Activated naive CD8-positive, alpha-beta T cell treated with anti-CD3 and anti-CD28 coated beads, Interleukin-2, amount 10 ng/mL, durations not matched to agents 7 days and 5 days (primary cell): ENCODE data around the gene BCAR1. TPM values are rescaled to one million over a fixed set of nuclear protein-coding genes. Genes with fewer than 3 reads are reported as not detected.

Experiments used
- ATAC-seq: fragments of 150-1000 bp; cut with Tn5 transposase; one replicate; pipeline ENCODE4 v1.10.0; 2021; ENCODE audit warnings: low read depth, moderate library complexity
- POLR2A ChIA-PET: fragments of 350-600 bp; sonication (Branson Sonifier 250); formaldehyde crosslinking; loops from one replicate; lab custom pipeline; 2021; ENCODE audit warnings: antibody characterized with exemption; lab: Charles Lee
- DNase-seq: peaks from one replicate; pipeline ENCODE4 v3.0.0; 2021
- H3K27ac Mint-ChIP-seq: one replicate; pipeline ENCODE4 v1.8.0; 2022; ENCODE audit warnings: mild to moderate bottlenecking, mixed read lengths
- H3K27me3 Mint-ChIP-seq: one replicate; pipeline ENCODE4 v1.8.0; 2022; ENCODE audit warnings: mild to moderate bottlenecking, moderate library complexity, mixed read lengths
- H3K36me3 Mint-ChIP-seq: one replicate; pipeline ENCODE4 v1.8.0; 2021; ENCODE audit warnings: mild to moderate bottlenecking, mixed read lengths
- H3K4me1 Mint-ChIP-seq: one replicate; pipeline ENCODE4 v1.8.0; 2021; ENCODE audit warnings: mixed read lengths
- H3K4me3 Mint-ChIP-seq: one replicate; pipeline ENCODE4 v1.8.0; 2022; ENCODE audit warnings: mild to moderate bottlenecking, moderate library complexity, mixed read lengths
- H3K9me3 Mint-ChIP-seq: one replicate; pipeline ENCODE4 v1.8.0; 2021; ENCODE audit warnings: mixed read lengths
- total RNA-seq, 2 experiments: library from RNA; stranded (reverse); gene quantifications; one replicate each; pipeline ENCODE4 v1.2.3, GENCODE V29; 2021

Gene BCAR1
- total RNA-seq, 2 experiments from 2014 or later, result not detected

DNA sequence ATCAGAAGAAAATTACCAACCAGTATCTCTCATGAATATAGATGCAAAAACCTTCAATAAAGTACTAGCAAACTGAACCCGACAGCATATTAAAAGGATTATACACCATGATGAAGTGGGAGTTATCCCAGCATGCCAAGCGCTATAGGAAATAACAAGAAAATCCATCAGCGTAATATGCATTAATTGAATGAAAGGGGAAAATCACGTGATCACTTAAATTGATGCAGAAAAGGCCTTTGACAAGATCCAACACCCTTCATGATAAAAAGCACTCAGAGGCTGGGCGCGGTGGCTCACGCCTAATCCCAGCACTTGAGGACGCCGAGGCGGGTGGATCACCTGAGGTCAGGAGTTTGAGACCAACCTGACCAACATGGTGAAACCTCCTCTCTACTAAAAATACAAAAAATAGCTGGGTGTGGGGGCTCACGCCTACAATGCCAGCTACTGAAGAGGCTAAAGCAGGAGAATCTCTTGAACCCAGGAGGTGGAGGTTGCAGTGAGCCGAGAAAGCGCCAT, 49.3 kb downstream of the BCAR1 start:
- ATAC-seq (no peak), DNase-seq (no peak)
- Mint-ChIP-seq H3K4me3 (no peak overlapping the region), H3K27me3 (peaks cover 12% of the 10 kb centered on the region), H3K9me3 (no peaks in the 10 kb centered on the region), H3K4me1 (peaks cover 11% of the 10 kb centered on the region), H3K27ac (no peak overlapping the region), H3K36me3 (no peaks in the 10 kb centered on the region)
- POLR2A ChIA-PET, result interaction anchor here (0.7 kb wide), 1 partner anchor 418 kb away, joined by 3 read pairs; no protein-coding TSS in a partner anchor

DNA sequence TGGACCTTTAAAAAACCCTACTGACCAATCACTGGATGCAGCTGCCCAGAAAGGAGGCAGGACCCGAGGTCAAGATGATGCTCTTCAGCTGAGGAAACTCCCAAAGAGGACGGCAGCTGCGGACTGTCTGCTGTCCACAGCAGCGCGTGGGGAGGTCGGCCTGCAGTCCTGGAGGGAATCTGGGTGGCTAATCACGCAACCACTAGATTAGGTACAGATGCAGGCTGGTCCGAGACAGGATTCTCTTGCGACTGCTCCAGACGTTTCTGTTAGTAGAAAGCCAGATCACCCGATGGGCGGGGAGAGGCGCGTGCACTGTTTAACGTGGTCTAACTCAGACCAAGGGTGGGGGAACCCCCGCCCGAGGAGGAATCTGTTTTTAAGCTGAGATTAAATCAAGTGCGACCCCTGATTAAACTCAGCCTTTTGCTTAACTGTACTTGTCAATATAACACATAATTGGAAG, 53.3 kb downstream of the BCAR1 start:
- Mint-ChIP-seq H3K36me3 (no peaks in the 10 kb centered on the region), H3K27ac (no peak overlapping the region), H3K4me3 (no peak overlapping the region), H3K9me3 (no peaks in the 10 kb centered on the region), H3K4me1 (peaks cover 11% of the 10 kb centered on the region), H3K27me3 (peaks cover 18% of the 10 kb centered on the region)
- DNase-seq (no peak), ATAC-seq (no peak)
- POLR2A ChIA-PET, result interaction anchor here (0.7 kb wide), 1 partner anchor 421 kb away, joined by 5 read pairs; no protein-coding TSS in a partner anchor

DNA sequence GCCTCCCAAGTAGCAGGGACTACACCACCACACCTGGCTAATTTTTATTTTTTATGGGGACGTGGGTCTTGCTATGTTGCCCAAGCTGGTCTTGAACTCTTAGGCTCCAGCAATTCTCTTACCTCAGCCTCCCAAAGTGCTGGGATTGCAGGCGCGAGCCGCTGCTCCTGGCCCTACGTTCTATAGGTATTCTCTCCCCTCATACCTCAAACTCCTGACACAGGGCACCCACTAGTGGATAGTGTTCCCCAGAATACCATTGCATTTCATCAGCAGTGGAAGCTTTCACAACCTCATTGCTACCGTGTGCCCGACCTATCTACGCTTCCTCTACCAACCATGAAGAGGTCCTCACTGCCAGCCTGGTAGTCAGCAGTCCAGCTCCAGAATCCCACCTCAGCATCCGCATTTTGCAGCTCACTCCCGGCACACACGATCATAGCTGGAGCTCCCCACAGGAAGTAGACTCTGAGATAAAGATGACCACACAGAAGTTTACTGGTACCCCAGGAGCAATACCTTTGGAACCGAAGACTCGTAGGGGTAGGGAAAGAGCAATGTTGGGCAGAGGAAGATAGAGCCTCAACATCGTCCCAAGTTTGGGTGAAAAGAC, 53.8 kb downstream of the BCAR1 start:
- H3K4me1 Mint-ChIP-seq, result peaks cover 11% of the 10 kb centered on the region
- H3K36me3 Mint-ChIP-seq, result no peaks in the 10 kb centered on the region
- H3K4me3 Mint-ChIP-seq, result no peak overlapping the region
- ATAC-seq (no peak), DNase-seq (no peak)
- H3K9me3 Mint-ChIP-seq, result no peaks in the 10 kb centered on the region
- no peak overlapping the region for H3K27ac Mint-ChIP-seq
- peaks cover 22% of the 10 kb centered on the region for H3K27me3 Mint-ChIP-seq
- POLR2A ChIA-PET, result no interaction called here

DNA sequence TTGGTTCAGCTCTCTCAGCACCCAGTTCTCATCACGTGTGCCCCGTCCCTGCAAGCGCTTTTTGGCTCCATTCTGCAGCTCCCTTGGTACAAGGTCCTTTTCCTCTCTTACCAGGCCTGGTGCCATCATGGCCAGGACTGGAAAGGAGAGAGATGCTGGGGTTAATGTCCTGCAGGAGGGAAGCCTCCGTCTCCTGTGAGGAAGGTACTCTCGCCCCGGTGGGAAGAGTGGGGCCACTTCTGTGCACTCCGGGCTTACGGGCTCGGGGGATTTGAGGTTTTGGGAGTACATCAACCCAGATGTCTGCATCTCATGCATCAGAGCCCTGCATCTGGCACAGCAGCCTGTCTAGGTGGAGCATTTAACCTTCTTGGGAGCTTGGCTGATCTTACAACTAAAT, 54.6 kb downstream of the BCAR1 start:
- Mint-ChIP-seq H3K36me3 (no peaks in the 10 kb centered on the region), H3K27me3 (peaks cover 23% of the 10 kb centered on the region), H3K9me3 (no peaks in the 10 kb centered on the region), H3K4me3 (no peak overlapping the region), H3K4me1 (peaks cover 11% of the 10 kb centered on the region), H3K27ac (no peak overlapping the region)
- ATAC-seq, result no peak
- POLR2A ChIA-PET, result no interaction called here
- DNase-seq, result no peak

DNA sequence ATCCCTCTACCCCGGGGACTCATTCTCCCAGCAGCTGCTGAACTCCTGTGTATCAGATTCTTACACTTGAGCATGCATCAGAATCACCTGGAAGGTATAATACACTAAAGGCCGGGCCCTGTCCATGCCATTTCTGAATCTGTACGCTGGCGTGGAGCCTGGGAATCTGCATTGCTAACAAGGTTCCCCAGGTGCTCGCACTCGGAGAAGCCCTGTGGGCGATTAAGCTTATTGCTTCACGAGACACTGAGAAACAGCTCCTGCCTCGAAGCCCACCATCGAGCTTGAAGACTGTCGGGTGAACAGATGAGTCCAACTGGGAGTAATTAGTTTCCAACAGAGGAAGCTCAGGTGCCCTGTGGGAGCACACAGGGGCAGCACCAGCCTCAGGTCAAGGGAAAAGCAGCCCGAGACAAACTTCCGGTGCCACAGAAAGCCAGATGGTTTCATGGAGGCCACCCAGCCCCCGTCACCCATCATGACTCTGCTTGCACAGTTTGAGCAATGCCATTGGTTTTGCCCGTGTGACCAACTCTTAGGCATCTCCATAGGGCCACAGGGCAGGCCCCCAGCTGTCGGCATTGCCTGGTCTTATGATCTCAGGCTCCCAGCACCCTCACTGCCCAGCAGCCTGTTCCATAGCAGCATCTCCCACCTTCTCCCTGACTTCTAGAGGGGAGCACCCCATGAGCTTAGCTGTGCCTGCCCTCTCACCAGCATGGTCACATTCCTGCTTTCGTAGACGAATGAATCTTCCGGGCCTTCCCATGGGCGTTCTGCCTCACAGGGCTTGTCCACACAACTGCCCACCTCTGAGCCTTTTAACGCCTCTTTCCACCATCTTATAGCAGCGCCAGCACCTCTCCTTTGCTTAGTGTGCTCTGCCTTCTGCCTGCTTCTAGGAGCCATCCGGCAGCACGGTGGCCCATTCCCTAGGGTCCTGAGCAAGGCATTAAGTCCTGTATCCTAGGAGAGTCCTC, 55.3 kb downstream of the BCAR1 start:
- Mint-ChIP-seq H3K9me3 (no peaks in the 10 kb centered on the region), H3K36me3 (no peaks in the 10 kb centered on the region), H3K27ac (no peak overlapping the region), H3K27me3 (peaks cover 23% of the 10 kb centered on the region), H3K4me1 (peaks cover 5% of the 10 kb centered on the region), H3K4me3 (no peak overlapping the region)
- POLR2A ChIA-PET, result no interaction called here
- DNase-seq (no peak), ATAC-seq (no peak)

DNA sequence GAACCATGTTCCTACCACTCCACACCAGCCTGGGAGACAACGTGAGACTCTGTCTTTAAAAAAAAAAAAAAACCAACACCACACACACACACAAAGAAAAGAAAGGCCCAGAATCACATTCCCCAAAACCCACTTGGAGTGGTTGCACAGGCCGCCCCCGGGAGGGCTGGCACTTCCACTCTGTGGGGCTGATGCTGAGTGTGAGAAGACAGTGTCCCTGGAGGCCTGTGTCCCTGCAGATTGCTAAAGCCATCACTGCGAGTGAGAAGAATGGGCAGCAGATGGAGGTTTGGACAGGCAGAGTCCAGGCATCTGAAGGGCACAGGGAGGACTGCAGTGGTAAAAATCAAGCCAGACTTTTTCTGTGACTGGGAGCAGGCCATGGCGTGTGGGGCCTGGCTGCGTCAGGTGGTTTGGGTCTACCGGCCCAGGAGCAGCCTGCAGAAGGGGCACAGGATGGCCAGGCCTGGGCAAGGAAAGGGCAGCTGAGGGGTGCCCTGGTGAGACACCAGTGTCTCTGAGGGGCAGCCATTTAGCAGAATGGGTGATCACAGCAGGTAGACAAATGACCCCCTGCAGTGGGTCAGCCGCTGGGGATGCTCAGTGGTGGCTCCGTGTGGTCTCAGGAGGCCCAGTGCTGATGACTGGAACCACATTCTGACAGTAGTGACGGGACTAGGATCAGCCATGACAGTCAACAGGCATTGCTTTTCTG, 57.5 kb downstream of the BCAR1 start:
- DNase-seq (no peak), ATAC-seq (no peak)
- Mint-ChIP-seq H3K27ac (no peak overlapping the region), H3K4me1 (no peaks in the 10 kb centered on the region), H3K9me3 (no peaks in the 10 kb centered on the region), H3K27me3 (peaks cover 24% of the 10 kb centered on the region), H3K36me3 (no peaks in the 10 kb centered on the region), H3K4me3 (no peak overlapping the region)
- POLR2A ChIA-PET, result no interaction called here

DNA sequence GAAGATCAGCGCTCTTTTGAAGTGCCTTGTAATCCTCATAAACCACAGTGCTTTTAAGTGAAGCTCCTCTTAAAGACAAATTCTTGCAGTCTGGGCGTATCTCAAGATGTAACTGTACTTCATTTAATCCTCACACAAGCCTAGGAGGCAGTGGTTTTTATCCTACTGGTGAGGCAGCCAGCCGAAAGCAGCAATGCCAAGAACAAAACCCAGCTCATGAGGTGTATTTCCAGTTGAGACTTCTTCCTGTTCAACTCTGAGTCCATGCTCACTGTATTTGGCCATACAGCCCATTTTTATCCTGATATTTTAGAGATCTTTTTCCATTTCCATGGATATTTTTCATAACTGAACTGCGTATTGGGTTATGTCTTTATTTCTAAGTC, 58.2 kb downstream of the BCAR1 start:
- Mint-ChIP-seq H3K27me3 (peaks cover 22% of the 10 kb centered on the region), H3K9me3 (no peaks in the 10 kb centered on the region), H3K36me3 (no peaks in the 10 kb centered on the region), H3K4me1 (no peaks in the 10 kb centered on the region), H3K4me3 (no peak overlapping the region), H3K27ac (no peak overlapping the region)
- DNase-seq, result no peak
- no peak for ATAC-seq
- POLR2A ChIA-PET, result no interaction called here

DNA sequence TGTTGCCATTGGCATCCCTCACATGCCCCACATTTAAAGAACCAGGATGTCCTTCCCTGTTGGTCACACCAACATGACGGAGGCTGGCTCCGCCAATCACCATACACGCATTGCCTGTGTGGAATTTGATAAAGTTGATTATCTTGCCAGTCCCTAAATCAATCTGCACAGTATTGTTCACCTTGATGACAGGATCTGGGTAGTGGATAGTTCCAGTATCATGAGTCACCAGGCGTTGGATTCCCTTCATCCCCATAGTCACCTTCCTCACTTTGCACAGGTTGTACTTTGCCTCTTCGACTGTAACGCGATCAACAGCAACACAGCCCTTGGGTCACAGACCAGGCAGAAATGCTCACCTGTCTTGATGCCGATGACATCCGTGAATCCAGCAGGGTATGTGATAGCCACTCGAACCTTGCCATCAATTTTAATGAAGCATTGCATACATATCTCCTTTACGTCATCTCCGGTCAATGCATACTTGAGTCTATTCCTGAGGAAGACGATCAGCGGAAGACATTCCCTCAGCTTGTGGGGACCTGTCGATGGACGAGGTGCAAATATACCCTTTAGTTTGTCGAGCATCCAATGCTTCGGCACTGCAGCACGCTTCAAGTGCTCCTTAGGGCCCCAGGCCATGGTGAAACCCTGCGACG, 58.7 kb downstream of the BCAR1 start:
- DNase-seq (no peak), ATAC-seq (no peak)
- Mint-ChIP-seq H3K9me3 (no peaks in the 10 kb centered on the region), H3K27ac (no peak overlapping the region), H3K4me3 (no peak overlapping the region), H3K27me3 (peaks cover 17% of the 10 kb centered on the region), H3K4me1 (no peaks in the 10 kb centered on the region), H3K36me3 (no peaks in the 10 kb centered on the region)
- POLR2A ChIA-PET, result no interaction called here

DNA sequence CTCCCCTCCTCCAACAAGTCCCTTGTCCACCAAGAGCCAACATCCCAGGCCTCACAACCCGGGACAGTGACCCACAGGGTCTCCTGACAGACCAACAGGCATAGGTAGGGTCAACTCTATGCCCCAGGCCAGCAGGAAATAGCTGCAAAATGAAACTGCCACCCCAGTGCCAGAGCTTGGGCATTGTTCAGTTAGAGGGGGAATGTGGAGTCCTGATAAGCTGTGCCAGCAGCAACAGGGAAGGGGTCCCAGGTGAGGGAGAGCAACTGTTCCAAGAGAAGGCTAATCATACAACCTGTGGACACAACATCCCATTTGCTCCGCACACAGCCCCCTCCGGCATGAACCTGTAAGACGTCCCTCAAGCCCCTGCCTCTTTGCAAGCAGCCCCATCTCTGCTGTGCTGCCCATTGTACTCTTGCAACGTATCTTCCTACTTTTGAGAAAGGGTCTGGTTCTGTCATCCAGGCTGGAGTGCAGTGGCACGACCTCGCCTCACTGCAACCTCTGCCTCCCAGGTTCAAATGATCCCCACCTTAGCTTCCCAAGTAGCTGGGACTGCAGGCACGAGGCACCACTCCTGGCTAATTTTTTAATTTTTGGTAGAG, 61.7 kb downstream of the BCAR1 start:
- DNase-seq (no peak), ATAC-seq (no peak)
- Mint-ChIP-seq H3K27me3 (peaks cover 13% of the 10 kb centered on the region), H3K36me3 (no peaks in the 10 kb centered on the region), H3K4me1 (no peaks in the 10 kb centered on the region), H3K4me3 (no peak overlapping the region), H3K9me3 (peaks cover 3% of the 10 kb centered on the region), H3K27ac (no peak overlapping the region)
- POLR2A ChIA-PET, result no interaction called here

DNA sequence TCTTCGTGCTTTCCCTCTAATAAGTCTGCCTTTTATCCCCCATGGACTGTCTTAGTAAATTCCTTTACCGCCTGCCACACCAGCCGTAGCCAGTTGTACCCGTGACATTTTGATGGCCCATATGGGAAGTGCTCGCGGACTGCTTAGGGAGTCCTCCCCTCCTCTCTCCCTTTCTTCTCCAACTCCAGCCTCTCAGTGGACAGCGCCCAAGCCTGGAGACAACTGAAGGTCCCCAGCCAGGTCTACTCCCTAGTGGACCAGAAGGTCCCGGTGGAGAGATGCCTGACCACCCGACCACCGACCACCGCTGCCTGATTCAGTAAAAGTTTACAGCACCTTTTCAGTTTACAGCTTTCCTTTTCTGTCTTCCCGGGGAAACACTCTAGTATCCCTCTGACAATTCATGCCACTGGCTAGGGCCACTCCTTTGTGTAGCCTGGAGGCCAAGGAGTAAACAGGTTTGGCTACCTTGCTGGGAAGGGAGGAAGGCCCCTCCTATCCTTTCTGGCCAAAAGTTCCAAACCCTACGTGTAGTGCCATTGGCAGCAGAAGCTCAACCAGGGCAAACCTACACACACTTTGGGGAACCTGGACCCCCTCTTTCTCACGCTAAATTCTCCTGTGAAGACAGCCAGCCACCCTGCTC, 62.5 kb downstream of the BCAR1 start:
- H3K4me3 Mint-ChIP-seq, result no peak overlapping the region
- POLR2A ChIA-PET, result no interaction called here
- no peak overlapping the region for H3K27ac Mint-ChIP-seq

DNA sequence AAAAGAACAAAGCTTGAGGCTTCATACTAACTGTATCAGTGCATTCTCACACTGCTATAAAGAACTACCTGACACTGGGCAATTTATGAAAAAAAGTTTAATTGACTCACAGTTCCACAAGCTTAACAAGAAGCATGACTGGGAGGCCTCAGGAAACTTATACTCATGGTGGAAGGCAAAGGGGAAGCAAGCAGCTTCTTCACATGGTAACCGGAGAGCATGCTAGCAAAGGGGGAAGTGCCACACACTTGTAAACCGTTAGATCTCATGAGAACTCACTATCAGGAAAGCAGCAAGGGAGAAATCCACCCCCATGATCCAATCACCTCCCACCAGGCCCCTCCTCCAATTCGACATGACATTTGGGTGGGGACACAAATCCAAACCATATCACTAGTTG, 69.8 kb downstream of the BCAR1 start:
- POLR2A ChIA-PET, result no interaction called here

More for the DNA sequence above, 62.5 kb downstream of the BCAR1 start:
- Mint-ChIP-seq H3K27me3 (peaks cover 13% of the 10 kb centered on the region), H3K4me1 (no peaks in the 10 kb centered on the region), H3K9me3 (peaks cover 4% of the 10 kb centered on the region), H3K36me3 (no peaks in the 10 kb centered on the region)
- DNase-seq (no peak), ATAC-seq (no peak)

DNA sequence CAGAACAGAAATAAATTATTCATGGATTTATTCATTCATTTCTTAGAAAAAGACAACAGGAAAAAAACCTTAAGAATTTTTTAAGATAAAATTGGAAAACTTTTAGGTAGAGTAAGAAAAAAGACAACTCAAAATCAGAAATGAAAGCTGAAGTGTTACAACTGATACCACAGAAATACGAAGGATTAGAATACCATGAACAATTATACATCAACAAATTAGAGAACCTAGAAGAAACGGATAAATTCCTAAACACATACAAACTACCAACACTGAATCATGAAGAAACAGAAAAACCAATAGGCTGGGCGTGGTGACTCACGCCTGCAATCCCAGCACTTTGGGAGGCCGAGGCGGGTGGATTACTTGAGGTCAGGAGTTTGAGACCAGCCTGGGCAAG, 72.2 kb downstream of the BCAR1 start:
- H3K4me1 Mint-ChIP-seq, result peaks cover 1% of the 10 kb centered on the region
- peaks cover 24% of the 10 kb centered on the region for H3K9me3 Mint-ChIP-seq
- peaks cover 3% of the 10 kb centered on the region for H3K36me3 Mint-ChIP-seq
- POLR2A ChIA-PET, result no interaction called here
- peaks cover 14% of the 10 kb centered on the region for H3K27me3 Mint-ChIP-seq
- H3K4me3 Mint-ChIP-seq, result no peak overlapping the region
- H3K27ac Mint-ChIP-seq, result no peak overlapping the region
- ATAC-seq (no peak), DNase-seq (no peak)

More for the DNA sequence above, 69.8 kb downstream of the BCAR1 start:
- DNase-seq (no peak), ATAC-seq (no peak)
- Mint-ChIP-seq H3K27ac (no peak overlapping the region), H3K36me3 (peaks cover 3% of the 10 kb centered on the region), H3K4me1 (peaks cover 1% of the 10 kb centered on the region), H3K9me3 (peaks cover 22% of the 10 kb centered on the region), H3K4me3 (no peak overlapping the region), H3K27me3 (peaks cover 20% of the 10 kb centered on the region)
